Progenitor cell of endocrine pancreas (in vitro differentiated cells): ENCODE data around the gene MFAP5. TPM values are rescaled to one million over a fixed set of nuclear protein-coding genes. Genes with fewer than 3 reads are reported as not detected.
"Not testable (repeated sequence)": the region's sequence is repeated elsewhere in the genome, so short reads cannot be mapped to it uniquely, and the experiment has no call there.

ENCODE experiments used
- DNase-seq: peaks from one replicate; pipeline ENCODE4 v3.0.0; 2021; ENCODE audit warnings: low spot score; ENCODE audit not compliant: unreplicated experiment
- H3K27ac Mint-ChIP-seq: 2 replicates; pipeline ENCODE4 v1.8.0; 2021; ENCODE audit warnings: mild to moderate bottlenecking, moderate library complexity, mixed read lengths
- H3K27me3 Mint-ChIP-seq: 2 replicates; pipeline ENCODE4 v1.8.0; 2021; ENCODE audit warnings: mixed read lengths
- H3K36me3 Mint-ChIP-seq: 2 replicates; pipeline ENCODE4 v1.8.0; 2022; ENCODE audit warnings: mixed read lengths; ENCODE audit not compliant: insufficient read depth
- H3K4me1 Mint-ChIP-seq: 2 replicates; pipeline ENCODE4 v1.8.0; 2021; ENCODE audit warnings: low read depth, mixed read lengths
- H3K4me3 Mint-ChIP-seq: 2 replicates; pipeline ENCODE4 v1.8.0; 2021; ENCODE audit warnings: low read depth, mild to moderate bottlenecking, moderate library complexity, mixed read lengths
- H3K9me3 Mint-ChIP-seq: 2 replicates; pipeline ENCODE4 v1.8.0; 2021; ENCODE audit warnings: low read depth, mixed read lengths
- CTCF ChIP-seq: fragments of 200-600 bp; sonication (generic); IDR thresholded peaks from one replicate; pipeline ENCODE4 v1.5.0; 2021; ENCODE audit warnings: antibody characterized with exemption, mild to moderate bottlenecking; ENCODE audit not compliant: unreplicated experiment
- total RNA-seq: library from RNA; stranded (reverse); gene quantifications from 2 replicates; pipeline ENCODE4 v1.2.1, GENCODE V29; 2021

MFAP5 gene
- total RNA-seq, 1 donor from 2014 or later = not detected

- Mint-ChIP-seq H3K27me3 (peaks cover 12% of the 10 kb centered on the region), H3K4me1 (peaks cover 2% of the 10 kb centered on the region), H3K9me3 (peaks cover 12% of the 10 kb centered on the region), H3K36me3 (peaks cover 1% of the 10 kb centered on the region), H3K27ac (no peak overlapping the region), H3K4me3 (no peak overlapping the region)
- TF ChIP-seq CTCF = no peak
- DNase-seq = no peak
Observed at GRCh38 chr12:8630131-8630530, 32.5 kb downstream of the MFAP5 start.

- H3K27me3 Mint-ChIP-seq = peaks cover 7% of the 10 kb centered on the region
- no peak overlapping the region for H3K27ac Mint-ChIP-seq
Observed at GRCh38 chr12:8629486-8630033, 33.1 kb downstream of the MFAP5 start.

GRCh38 chr12:8628731-8629130 lies 33.9 kb downstream of the MFAP5 start:
- Mint-ChIP-seq H3K4me1 (peaks cover 2% of the 10 kb centered on the region), H3K4me3 (no peak overlapping the region), H3K36me3 (peaks cover 1% of the 10 kb centered on the region), H3K27ac (peak overlapping the region; percentile 22), H3K27me3 (peaks cover 3% of the 10 kb centered on the region), H3K9me3 (peaks cover 12% of the 10 kb centered on the region)
- no peak for TF ChIP-seq CTCF
- DNase-seq = no peak

More at GRCh38 chr12:8629486-8630033, 33.1 kb downstream of the MFAP5 start:
- no peak for TF ChIP-seq CTCF
- Mint-ChIP-seq H3K4me1 (peaks cover 2% of the 10 kb centered on the region), H3K4me3 (no peak overlapping the region), H3K36me3 (peaks cover 1% of the 10 kb centered on the region), H3K9me3 (peaks cover 12% of the 10 kb centered on the region)
- no peak for DNase-seq

GRCh38 chr12:8624750-8625149 lies 37.9 kb downstream of the MFAP5 start:
- H3K4me1 Mint-ChIP-seq, H3K27ac Mint-ChIP-seq, H3K36me3 Mint-ChIP-seq, H3K9me3 Mint-ChIP-seq, H3K4me3 Mint-ChIP-seq, DNase-seq, H3K27me3 Mint-ChIP-seq: not testable (repeated sequence)

- no peak for DNase-seq
- Mint-ChIP-seq H3K36me3 (peaks cover 3% of the 10 kb centered on the region), H3K4me1 (peaks cover 7% of the 10 kb centered on the region), H3K4me3 (no peak overlapping the region), H3K9me3 (peaks cover 9% of the 10 kb centered on the region), H3K27ac (no peak overlapping the region), H3K27me3 (no peaks in the 10 kb centered on the region)
- TF ChIP-seq CTCF = no peak
Observed at GRCh38 chr12:8622646-8623045, 40.0 kb downstream of the MFAP5 start.

- DNase-seq = no peak
- TF ChIP-seq CTCF = no peak
- H3K27me3 Mint-ChIP-seq = peaks cover 13% of the 10 kb centered on the region
- H3K4me3 Mint-ChIP-seq = no peak overlapping the region
- peaks cover 5% of the 10 kb centered on the region for H3K4me1 Mint-ChIP-seq
- no peak overlapping the region for H3K27ac Mint-ChIP-seq
- H3K36me3 Mint-ChIP-seq = peaks cover 2% of the 10 kb centered on the region
- H3K9me3 Mint-ChIP-seq = peaks cover 3% of the 10 kb centered on the region
Observed at GRCh38 chr12:8615206-8615605, 47.4 kb downstream of the MFAP5 start.

GRCh38 chr12:8613881-8614280 lies 48.7 kb downstream of the MFAP5 start:
- not testable (repeated sequence) for H3K4me3 Mint-ChIP-seq, H3K9me3 Mint-ChIP-seq, H3K36me3 Mint-ChIP-seq, H3K27ac Mint-ChIP-seq, H3K4me1 Mint-ChIP-seq, DNase-seq
- H3K27me3 Mint-ChIP-seq = peaks cover 22% of the 10 kb centered on the region
